Activated CD4-positive, alpha-beta T cell treated with anti-CD3 and anti-CD28 coated beads for 24 hours (primary cell): Measurements from ENCODE around the gene NPR3.
"Not testable (repeated sequence)": the region's sequence is repeated elsewhere in the genome, so short reads cannot be mapped to it uniquely, and the experiment has no call there.

Experiments
- DNase-seq, 2 donors: peaks; one replicate each; pipeline ENCODE4 v3.0.0-alpha.2; 2020; ENCODE audit warnings: low read depth in 2 of 2

Gene NPR3

GRCh38 chr5:32760091-32760509 is 49.0 kb downstream of the NPR3 start:
- DNase-seq, result no peak

GRCh38 chr5:32765266-32765665 is 54.1 kb downstream of the NPR3 start:
- no peak for DNase-seq

- no peak for DNase-seq
Measured at GRCh38 chr5:32767948-32768467, 56.9 kb downstream of the NPR3 start.

GRCh38 chr5:32769711-32770110 is 58.6 kb downstream of the NPR3 start:
- DNase-seq, result no peak

- no peak for DNase-seq
Measured at GRCh38 chr5:32770444-32770843, 59.3 kb downstream of the NPR3 start.

GRCh38 chr5:32771037-32771436 is 59.9 kb downstream of the NPR3 start:
- DNase-seq, result no peak

- DNase-seq, result no peak
Measured at GRCh38 chr5:32773944-32774343, 62.8 kb downstream of the NPR3 start.

GRCh38 chr5:32776200-32776599 is 65.1 kb downstream of the NPR3 start:
- no peak for DNase-seq

GRCh38 chr5:32777222-32777621 is 66.1 kb downstream of the NPR3 start:
- no peak for DNase-seq

- DNase-seq, result no peak
Measured at GRCh38 chr5:32777733-32778132, 66.6 kb downstream of the NPR3 start.

GRCh38 chr5:32778403-32778802 is 67.3 kb downstream of the NPR3 start:
- no peak for DNase-seq

GRCh38 chr5:32779754-32780415 is 68.8 kb downstream of the NPR3 start:
- DNase-seq, result no peak

- DNase-seq, result no peak
Measured at GRCh38 chr5:32780508-32780919, 69.4 kb downstream of the NPR3 start.

GRCh38 chr5:32783661-32784060 is 72.5 kb downstream of the NPR3 start:
- DNase-seq, result no peak

GRCh38 chr5:32785611-32786254 is 74.6 kb downstream of the NPR3 start:
- DNase-seq, result no peak

- no peak for DNase-seq
Measured at GRCh38 chr5:32786311-32786710, 75.2 kb downstream of the NPR3 start.

GRCh38 chr5:32790411-32790951 is 79.4 kb downstream of the NPR3 start:
- DNase-seq, result no peak

GRCh38 chr5:32791536-32792243 is 80.6 kb downstream of the NPR3 start:
- DNase-seq, result no peak

- no peak for DNase-seq
Measured at GRCh38 chr5:32794086-32794485, 83.0 kb downstream of the NPR3 start.

GRCh38 chr5:32802764-32803163 is 91.6 kb downstream of the NPR3 start:
- no peak for DNase-seq

GRCh38 chr5:32803656-32804055 is 92.5 kb downstream of the NPR3 start:
- DNase-seq, result no peak

- DNase-seq, result not testable (repeated sequence)
Measured at GRCh38 chr5:32805462-32805861, 94.3 kb downstream of the NPR3 start.
